HG02759 (cell line): Measurements from ENCODE around the gene LALBA.
"Not testable (repeated sequence)": the region's sequence is repeated elsewhere in the genome, so short reads cannot be mapped to it uniquely, and the experiment has no call there.

Experiments
- ATAC-seq: cut with Tn5 transposase; IDR thresholded peaks from one replicate; pipeline ENCODE4 v1.9.1; 2021; ENCODE audit warnings: mild to moderate bottlenecking, moderate library complexity; ENCODE audit not compliant: unreplicated experiment

The LALBA gene

DNA sequence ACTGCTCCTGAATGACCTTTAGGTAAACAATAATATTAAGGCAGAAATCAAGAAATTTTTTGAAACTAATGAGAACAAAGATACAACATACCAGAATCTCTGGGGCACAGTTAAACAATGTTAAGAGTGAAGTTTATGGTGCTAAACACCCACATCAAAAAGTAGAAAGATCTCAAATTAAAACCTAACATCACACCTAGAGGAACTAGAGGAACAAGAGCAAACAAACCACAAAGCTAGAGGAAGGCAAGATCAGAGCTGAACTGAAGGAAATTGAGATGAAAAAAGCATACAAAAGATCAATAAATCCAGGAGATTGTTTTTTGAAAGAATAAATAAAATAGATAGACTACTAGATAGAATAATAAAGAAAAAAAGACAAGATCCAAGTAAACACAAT, 37.2 kb downstream of the LALBA start:
- ATAC-seq, result no peak

DNA sequence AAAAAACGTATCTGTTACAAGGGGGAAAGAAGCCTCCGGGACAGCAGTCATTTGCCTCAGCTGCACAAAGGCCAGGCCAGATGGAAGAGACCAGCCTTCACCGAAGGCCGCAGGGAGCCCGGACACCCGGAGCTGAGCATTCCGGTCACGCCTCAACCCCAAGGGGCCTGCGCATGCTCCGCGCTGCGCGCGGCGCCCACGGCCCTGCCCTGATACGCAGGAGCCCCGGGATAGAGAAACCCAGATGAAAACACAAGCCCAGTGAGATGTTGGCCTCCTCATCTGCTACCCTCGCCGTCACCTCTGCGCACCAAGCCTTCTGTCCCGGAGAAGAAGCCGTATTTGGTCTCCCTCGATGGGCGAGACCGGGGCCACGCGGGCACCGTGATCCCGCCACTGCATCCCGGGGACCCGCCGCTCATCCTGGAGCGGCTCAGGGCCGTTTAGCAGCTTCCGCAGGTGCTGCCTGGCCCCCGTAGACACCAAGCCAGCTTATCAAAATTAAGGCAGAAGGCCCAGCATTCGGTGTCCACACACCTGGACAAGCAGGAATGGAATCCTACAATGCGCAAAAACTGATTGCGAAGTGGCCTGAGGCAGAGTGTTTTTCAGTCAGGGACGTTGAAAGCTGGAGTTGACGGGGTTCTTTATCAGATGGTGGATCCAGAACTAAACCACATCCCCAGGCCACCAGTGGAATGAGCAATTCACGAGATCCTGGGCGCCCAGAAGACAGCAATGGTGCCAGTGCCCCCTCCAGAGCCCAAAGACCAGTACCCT, 41.8 kb downstream of the LALBA start:
- no peak for ATAC-seq

DNA sequence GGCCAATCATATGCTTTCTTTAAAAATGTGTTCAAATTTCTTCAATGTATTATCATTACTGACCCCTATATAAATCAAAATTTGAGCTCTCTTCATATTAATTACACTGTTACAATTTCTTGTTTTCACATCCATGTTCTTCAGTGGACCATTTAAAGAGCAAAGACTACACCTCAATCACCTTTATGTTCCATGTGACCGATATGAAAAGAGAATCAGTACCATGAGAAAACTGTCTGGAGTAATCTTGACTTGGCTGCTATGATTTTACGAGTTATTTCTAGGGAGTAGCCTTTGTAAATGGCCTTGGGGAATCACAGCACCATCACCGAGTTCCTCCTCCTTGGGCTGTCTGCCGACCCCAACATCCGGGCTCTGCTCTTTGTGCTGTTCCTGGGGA, 44.5 kb downstream of the LALBA start, which contains the start of gene OR8S1:
Gene OR8S1, plus strand, starts transcription at position 301 of the 400 bp plus-strand sequence. Its CDS starts 0 bp downstream, at position 301.
- ATAC-seq, result no peak

DNA sequence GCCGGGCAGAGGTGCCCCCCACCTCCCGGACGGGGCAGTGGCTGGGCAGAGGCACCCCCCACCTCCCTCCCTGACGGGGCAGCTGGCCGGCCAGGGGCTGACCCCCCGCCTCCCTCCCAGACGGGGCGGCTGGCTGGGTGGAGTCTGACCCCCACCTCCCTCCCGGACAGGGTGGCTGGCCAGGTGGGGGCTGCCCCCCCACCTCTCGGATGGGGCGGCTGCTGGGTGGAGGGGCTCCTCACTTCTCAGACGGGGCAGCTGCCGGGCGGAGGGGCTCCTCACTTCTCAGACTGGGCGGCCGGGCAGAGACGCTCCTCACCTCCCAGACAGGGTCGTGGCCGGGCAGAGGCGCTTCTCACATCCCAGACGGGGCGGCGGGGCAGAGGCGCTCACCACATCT, 49.5 kb downstream of the LALBA start:
- not testable (repeated sequence) for ATAC-seq
